Measurements from ENCODE around the gene GMPR.

The GMPR gene

GRCh38 chr6:16238963-16239797 lies 793 bp downstream of the GMPR start:
- no peak for TF ChIP-seq ESRRG (CRISPR knock-in tag; IDR thresholded peaks at IDR 0.05)
- TF ChIP-seq PPARA (CRISPR knock-in tag; IDR thresholded peaks at IDR 0.05; ENCODE audit: borderline replicate concordance): no peak
- TF ChIP-seq TSHZ2 (CRISPR knock-in tag; IDR thresholded peaks at IDR 0.05): no peak
- no peak for TF ChIP-seq GLIS3 (CRISPR knock-in tag; IDR thresholded peaks at IDR 0.05)
- TF ChIP-seq ZFP30 (CRISPR knock-in tag; IDR thresholded peaks at IDR 0.05): no peak
- TF ChIP-seq ISL1 (CRISPR knock-in tag; IDR thresholded peaks at IDR 0.05): no peak
- no peak for TF ChIP-seq SNAI2 (CRISPR knock-in tag; IDR thresholded peaks at IDR 0.05)
- no peak for TF ChIP-seq CSRNP3 (CRISPR knock-in tag; IDR thresholded peaks at IDR 0.05)
- TF ChIP-seq ZNF8 (CRISPR knock-in tag; IDR thresholded peaks at IDR 0.05): no peak
- TF ChIP-seq ZC3H10 (CRISPR knock-in tag; IDR thresholded peaks at IDR 0.05): no peak
- peak; percentile 88 for ATAC-seq

GRCh38 chr6:16239798-16240123 lies 1.4 kb downstream of the GMPR start:
- TF ChIP-seq ZNF8 (CRISPR knock-in tag; IDR thresholded peaks at IDR 0.05) (no peak), ZNF70 (CRISPR knock-in tag; IDR thresholded peaks at IDR 0.05) (no peak), ZFP3 (CRISPR knock-in tag; IDR thresholded peaks at IDR 0.05) (no peak), PATZ1 (CRISPR knock-in tag; IDR thresholded peaks at IDR 0.05; ENCODE audit: borderline replicate concordance) (no peak), TOX (CRISPR knock-in tag; IDR thresholded peaks at IDR 0.05; ENCODE audit: borderline replicate concordance) (no peak)
- ATAC-seq: no peak; the same call in 2 of the 3 replicates

- TF ChIP-seq OSR1 (CRISPR knock-in tag; IDR thresholded peaks at IDR 0.05) (no peak), RARB (CRISPR knock-in tag; IDR thresholded peaks at IDR 0.05) (no peak), ISL1 (CRISPR knock-in tag; IDR thresholded peaks at IDR 0.05) (no peak), ARNTL (CRISPR knock-in tag; IDR thresholded peaks at IDR 0.05; ENCODE audit: borderline replicate concordance, low read depth) (no peak), ESRRG (CRISPR knock-in tag; IDR thresholded peaks at IDR 0.05) (no peak), CSDC2 (CRISPR knock-in tag; IDR thresholded peaks at IDR 0.05) (no peak), POU6F1 (CRISPR knock-in tag; IDR thresholded peaks at IDR 0.05; ENCODE audit: borderline replicate concordance, low read depth) (no peak), TCF4 (CRISPR knock-in tag; IDR thresholded peaks at IDR 0.05; ENCODE audit: borderline replicate concordance) (no peak), SNAI2 (CRISPR knock-in tag; IDR thresholded peaks at IDR 0.05) (no peak), GLIS3 (CRISPR knock-in tag; IDR thresholded peaks at IDR 0.05) (no peak), TOX (CRISPR knock-in tag; IDR thresholded peaks at IDR 0.05; ENCODE audit: borderline replicate concordance) (no peak), ZNF70 (CRISPR knock-in tag; IDR thresholded peaks at IDR 0.05) (no peak), TSHZ2 (CRISPR knock-in tag; IDR thresholded peaks at IDR 0.05) (no peak), PATZ1 (CRISPR knock-in tag; IDR thresholded peaks at IDR 0.05; ENCODE audit: borderline replicate concordance) (no peak), ZFP30 (CRISPR knock-in tag; IDR thresholded peaks at IDR 0.05) (no peak), ZC3H10 (CRISPR knock-in tag; IDR thresholded peaks at IDR 0.05) (no peak), ZNF8 (CRISPR knock-in tag; IDR thresholded peaks at IDR 0.05) (no peak), BACH2 (CRISPR knock-in tag; IDR thresholded peaks at IDR 0.05; ENCODE audit: borderline replicate concordance) (no peak), PPARA (CRISPR knock-in tag; IDR thresholded peaks at IDR 0.05; ENCODE audit: borderline replicate concordance) (no peak), ZNF565 (CRISPR knock-in tag; conservative IDR thresholded peaks at IDR 0.05; ENCODE audit: low read depth) (no peak)
- no peak for ATAC-seq
Measured at GRCh38 chr6:16240589-16241320, 2.4 kb downstream of the GMPR start.
